H9 (cell line): ENCODE results near the gene NUMA1. TPM values are rescaled to one million over a fixed set of nuclear protein-coding genes. Genes with fewer than 3 reads are reported as not detected.
A peak's percentile ranks its signal among the peaks of the same experiment; 100 is the strongest.

Experiments used
- DNase-seq: peaks from one replicate; pipeline ENCODE4 v3.0.0-alpha.2; 2017
- H2AFZ ChIP-seq: one replicate; pipeline ENCODE4 v1.6.1; 2013; ENCODE audit warnings: mild to moderate bottlenecking, low read length, control low read depth, moderate library complexity
- H2AK5ac ChIP-seq: 2 replicates; pipeline ENCODE4 v1.6.1; 2013; ENCODE audit warnings: low read length, control low read depth, mixed read lengths; ENCODE audit not compliant: insufficient read length
- H2BK120ac ChIP-seq: one replicate; pipeline ENCODE4 v1.6.1; 2013; ENCODE audit warnings: low read depth, mild to moderate bottlenecking, low read length, control low read depth, inconsistent platforms; ENCODE audit not compliant: poor library complexity, severe bottlenecking
- H2BK12ac ChIP-seq: 2 replicates; pipeline ENCODE4 v1.6.1; 2013; ENCODE audit warnings: low read length, control low read depth, mixed read lengths, low read depth; ENCODE audit not compliant: insufficient read length
- H2BK15ac ChIP-seq: 2 replicates; pipeline ENCODE4 v1.6.1; 2013; ENCODE audit warnings: low read depth, low read length, control low read depth
- H2BK20ac ChIP-seq: one replicate; pipeline ENCODE4 v1.6.1; 2013; ENCODE audit warnings: low read depth, mild to moderate bottlenecking, low read length, control low read depth, inconsistent platforms; ENCODE audit not compliant: poor library complexity, severe bottlenecking
- H2BK5ac ChIP-seq: 2 replicates; pipeline ENCODE4 v1.6.1; 2013; ENCODE audit warnings: low read length, control low read depth, mixed read lengths; ENCODE audit not compliant: insufficient read length
- H3K14ac ChIP-seq: 2 replicates; pipeline ENCODE4 v1.6.1; 2013; ENCODE audit warnings: low read length, control low read depth; ENCODE audit not compliant: insufficient read depth
- H3K18ac ChIP-seq: 2 replicates; pipeline ENCODE4 v1.6.1; 2013; ENCODE audit warnings: low read depth, mild to moderate bottlenecking, mixed read lengths, low read length, control low read depth; ENCODE audit not compliant: insufficient read length
- H3K23ac ChIP-seq: 2 replicates; pipeline ENCODE4 v1.6.1; 2013; ENCODE audit warnings: low read length, control low read depth, mixed read lengths, low read depth; ENCODE audit not compliant: insufficient read length
- H3K23me2 ChIP-seq: 2 replicates; pipeline ENCODE4 v1.6.1; 2013; ENCODE audit warnings: low read depth, mild to moderate bottlenecking, mixed read lengths, low read length, control low read depth; ENCODE audit not compliant: insufficient read length, poor library complexity, severe bottlenecking
- H3K27ac ChIP-seq: 2 replicates; pipeline ENCODE4 v1.5.1; 2013; ENCODE audit warnings: low read length, control low read depth, mixed read lengths, low read depth; ENCODE audit not compliant: insufficient read length
- H3K27me3 ChIP-seq: 2 replicates; pipeline ENCODE4 v1.6.1; 2013; ENCODE audit warnings: low read length, control low read depth, inconsistent platforms; ENCODE audit not compliant: insufficient read depth
- H3K4ac ChIP-seq: 2 replicates; pipeline ENCODE4 v1.6.1; 2013; ENCODE audit warnings: low read depth, mild to moderate bottlenecking, control low read depth, inconsistent platforms, low read length, moderate library complexity
- H3K4me1 ChIP-seq: 2 replicates; pipeline ENCODE4 v1.6.1; 2013; ENCODE audit warnings: low read length, control low read depth, inconsistent platforms; ENCODE audit not compliant: insufficient read depth
- H3K4me2 ChIP-seq: 2 replicates; pipeline ENCODE4 v1.6.1; 2013; ENCODE audit warnings: low read length, control low read depth, mixed read lengths; ENCODE audit not compliant: insufficient read length, insufficient read depth
- H3K56ac ChIP-seq: 2 replicates; pipeline ENCODE4 v1.6.1; 2013; ENCODE audit warnings: low read depth, mild to moderate bottlenecking, mixed read lengths, low read length, control low read depth; ENCODE audit not compliant: insufficient read length
- H3K79me1 ChIP-seq: 2 replicates; pipeline ENCODE4 v1.6.1; 2013; ENCODE audit warnings: low read depth, mild to moderate bottlenecking, moderate library complexity, low read length, control low read depth, inconsistent platforms; ENCODE audit not compliant: insufficient read depth, poor library complexity, severe bottlenecking
- H3K79me2 ChIP-seq: 2 replicates; pipeline ENCODE4 v1.6.1; 2013; ENCODE audit warnings: low read length, control low read depth, inconsistent platforms; ENCODE audit not compliant: insufficient read depth
- H3K9ac ChIP-seq: 2 replicates; pipeline ENCODE4 v1.6.1; 2013; ENCODE audit warnings: low read length, control low read depth, mixed read lengths; ENCODE audit not compliant: insufficient read length; ENCODE audit errors: extremely low read depth
- H3K9me3 ChIP-seq: one replicate; pipeline ENCODE4 v1.6.1; 2013; ENCODE audit warnings: low read depth, low read length, inconsistent platforms; ENCODE audit not compliant: control insufficient read depth
- H3T11ph ChIP-seq: one replicate; pipeline ENCODE4 v1.6.1; 2013; ENCODE audit warnings: mild to moderate bottlenecking, low read length, control low read depth, inconsistent platforms
- H4K20me1 ChIP-seq: one replicate; pipeline ENCODE4 v1.6.1; 2013; ENCODE audit not compliant: control insufficient read depth, insufficient read length, insufficient read depth
- H4K5ac ChIP-seq: 2 replicates; pipeline ENCODE4 v1.6.1; 2013; ENCODE audit warnings: low read depth, mild to moderate bottlenecking, mixed read lengths, low read length, control low read depth; ENCODE audit not compliant: insufficient read length
- H4K8ac ChIP-seq: replicated peaks from 2 replicates; pipeline ENCODE4 v1.6.1; 2013; ENCODE audit warnings: low read length, control low read depth, mixed read lengths, low read depth; ENCODE audit not compliant: insufficient read length
- H4K91ac ChIP-seq: 2 replicates; pipeline ENCODE4 v1.6.1; 2013; ENCODE audit warnings: low read depth, mild to moderate bottlenecking, moderate library complexity, mixed read lengths, low read length, control low read depth; ENCODE audit not compliant: insufficient read length
- H3K27ac Mint-ChIP-seq, 3 experiments: 2 replicates in 2 of 3; 3 replicates in 1 of 3; pipeline ENCODE4 v1.8.0; 2020 to 2021; ENCODE audit warnings: mixed read lengths in 3 of 3, mild to moderate bottlenecking in 1 of 3, moderate library complexity in 1 of 3
- H3K27me3 Mint-ChIP-seq: 2 replicates; pipeline ENCODE4 v1.8.0; 2021; ENCODE audit warnings: low read depth, mild to moderate bottlenecking, moderate library complexity, mixed read lengths
- H3K36me3 Mint-ChIP-seq, 3 experiments: 2 replicates in 2 of 3; 3 replicates in 1 of 3; pipeline ENCODE4 v1.8.0; 2020 to 2021; ENCODE audit warnings: low read depth in 3 of 3, mixed read lengths in 3 of 3; ENCODE audit not compliant: insufficient read depth in 1 of 3
- H3K4me1 Mint-ChIP-seq, 2 experiments: 2 replicates each; pipeline ENCODE4 v1.8.0; 2020; ENCODE audit warnings: mixed read lengths in 2 of 2
- H3K4me3 Mint-ChIP-seq, 2 experiments: 2 replicates in 1 of 2; 3 replicates in 1 of 2; pipeline ENCODE4 v1.8.0; 2020 to 2021; ENCODE audit warnings: mild to moderate bottlenecking in 2 of 2, mixed read lengths in 2 of 2, moderate library complexity in 1 of 2
- H3K9me3 Mint-ChIP-seq, 2 experiments: 2 replicates in 1 of 2; 3 replicates in 1 of 2; pipeline ENCODE4 v1.8.0; 2020; ENCODE audit warnings: mild to moderate bottlenecking in 2 of 2, mixed read lengths in 2 of 2, moderate library complexity in 1 of 2
- CTCF ChIP-seq: fragments of 200-600 bp; sonication (generic); conservative IDR thresholded peaks from 3 replicates; pipeline ENCODE4 v1.8.0; 2021; ENCODE audit warnings: antibody characterized with exemption, mild to moderate bottlenecking
- WGBS: extraction: QIAGEN DNeasy Blood & Tissue Kit; methylation state at CpG from one replicate; pipeline ENCODE4 v1.1.7; 2013; ENCODE audit warnings: missing lambda C conversion rate, low lambda C conversion rate, mixed read lengths; ENCODE audit not compliant: insufficient read length; ENCODE audit errors: extremely low coverage; 5-methylcytosine and 5-hydroxymethylcytosine counted together
- total RNA-seq: library from RNA; stranded (reverse); gene quantifications from 2 replicates; pipeline ENCODE4 v1.2.1, GENCODE V29; 2021

NUMA1 gene
- total RNA-seq, 1 experiment from 2014 or later, result 136 TPM

- H3K4me1 ChIP-seq, result no peaks in the 10 kb centered on the region
- H3K9me3 ChIP-seq, result no peaks in the 10 kb centered on the region
- H3K4me3 Mint-ChIP-seq, result peak overlapping the region; percentile 80 to 95
- H3K27me3 Mint-ChIP-seq, result no peaks in the 10 kb centered on the region; the same call in 1 of the 2 replicates
- H4K5ac ChIP-seq, result no peak overlapping the region
- no peak overlapping the region for H3K23ac ChIP-seq
- H3K4ac ChIP-seq, result peak overlapping the region; percentile 46; the same call in 1 of the 2 replicates
- peak overlapping the region; percentile 83 for H2BK120ac ChIP-seq
- no CpG with 5 or more reads among the region's 21 CpGs for WGBS
- H3T11ph ChIP-seq, result peak overlapping the region; percentile 54
- no peak overlapping the region for H2BK15ac ChIP-seq
- no peak overlapping the region for H2BK12ac ChIP-seq
- H3K4me1 Mint-ChIP-seq, result peaks cover 20 to 28% of the 10 kb centered on the region in 2 experiments
- H2AK5ac ChIP-seq, result no peak overlapping the region
- no peaks in the 10 kb centered on the region for H3K79me1 ChIP-seq
- no peaks in the 10 kb centered on the region for H3K9me3 Mint-ChIP-seq
- peak overlapping the region; percentile 85 for H3K18ac ChIP-seq
- TF ChIP-seq CTCF, result no peak
- H2AFZ ChIP-seq, result no peak overlapping the region
- peaks cover 18% of the 10 kb centered on the region for H3K79me2 ChIP-seq
- no peak overlapping the region for H2BK5ac ChIP-seq
- no peaks in the 10 kb centered on the region for H3K27me3 ChIP-seq
- no peak overlapping the region for H2BK20ac ChIP-seq
- no peak overlapping the region for H3K56ac ChIP-seq
- peak overlapping the region; percentile 22 for H3K4me2 ChIP-seq
- H3K9ac ChIP-seq, result peak overlapping the region; percentile 61
- peaks cover 1 to 9% (median 9%) of the 10 kb centered on the region in 3 experiments; a peak in 6 of 7 replicates for H3K36me3 Mint-ChIP-seq
- H3K14ac ChIP-seq, result peak overlapping the region; percentile 77; the same call in 1 of the 2 replicates
- no peak overlapping the region for H4K91ac ChIP-seq
- DNase-seq, result no peak
- H4K8ac ChIP-seq, result no peak overlapping the region
- no peaks in the 10 kb centered on the region for H4K20me1 ChIP-seq
- peak overlapping the region; percentile 97 to 100 (median 98); a peak in 6 of 7 replicates for H3K27ac Mint-ChIP-seq
- peak overlapping the region; percentile 76 for H3K27ac ChIP-seq
- peaks cover 7% of the 10 kb centered on the region for H3K23me2 ChIP-seq
Observed at GRCh38 chr11:72081184-72081644, 872 bp upstream of the NUMA1 start.
